ENCODE results near the gene NFX1.
A peak's percentile ranks its signal among the peaks of the same experiment; 100 is the strongest.
"Not testable (repeated sequence)": the region's sequence is repeated elsewhere in the genome, so short reads cannot be mapped to it uniquely, and the experiment has no call there.

NFX1 gene

GRCh38 chr9:33377089-33377715 is 86.9 kb downstream of the NFX1 start:
- H3K9me3 ChIP-seq (ENCODE audit: control insufficient read depth, insufficient read depth, low read depth, low read length): no peaks in the 10 kb centered on the region
- no peak overlapping the region for H3K9ac ChIP-seq (ENCODE audit: low read length)
- no peak overlapping the region for H3K27ac ChIP-seq (ENCODE audit: low read depth, low read length)
- H3K4me1 ChIP-seq (ENCODE audit: control insufficient read depth, insufficient read depth, low read length): peaks cover 25% of the 10 kb centered on the region
- no peaks in the 10 kb centered on the region for H3K27me3 ChIP-seq (ENCODE audit: control insufficient read depth, insufficient read depth, low read length)
- H3K36me3 ChIP-seq (ENCODE audit: control insufficient read depth, insufficient read depth, low read length): no peaks in the 10 kb centered on the region
- no peak overlapping the region for H3K4me3 ChIP-seq (ENCODE audit: low read depth, low read length)

GRCh38 chr9:33378121-33378795 is 87.9 kb downstream of the NFX1 start:
- Histone ChIP-seq H3K27me3 (ENCODE audit: control insufficient read depth, insufficient read depth, low read length) (no peaks in the 10 kb centered on the region), H3K27ac (ENCODE audit: low read depth, low read length) (no peak overlapping the region), H3K36me3 (ENCODE audit: control insufficient read depth, insufficient read depth, low read length) (no peaks in the 10 kb centered on the region), H3K4me3 (ENCODE audit: low read depth, low read length) (no peak overlapping the region), H3K4me1 (ENCODE audit: control insufficient read depth, insufficient read depth, low read length) (peaks cover 26% of the 10 kb centered on the region), H3K9me3 (ENCODE audit: control insufficient read depth, insufficient read depth, low read depth, low read length) (no peaks in the 10 kb centered on the region), H3K9ac (ENCODE audit: low read length) (no peak overlapping the region)

GRCh38 chr9:33379666-33380389 is 89.5 kb downstream of the NFX1 start:
- Histone ChIP-seq H3K9ac (ENCODE audit: low read length) (no peak overlapping the region), H3K4me1 (ENCODE audit: control insufficient read depth, insufficient read depth, low read length) (peaks cover 20% of the 10 kb centered on the region), H3K4me3 (ENCODE audit: low read depth, low read length) (no peak overlapping the region), H3K27me3 (ENCODE audit: control insufficient read depth, insufficient read depth, low read length) (no peaks in the 10 kb centered on the region), H3K9me3 (ENCODE audit: control insufficient read depth, insufficient read depth, low read depth, low read length) (no peaks in the 10 kb centered on the region), H3K27ac (ENCODE audit: low read depth, low read length) (no peak overlapping the region), H3K36me3 (ENCODE audit: control insufficient read depth, insufficient read depth, low read length) (no peaks in the 10 kb centered on the region)

- Histone ChIP-seq H3K9ac (ENCODE audit: low read length) (peak overlapping the region; percentile 11), H3K27ac (ENCODE audit: low read depth, low read length) (no peak overlapping the region), H3K27me3 (ENCODE audit: control insufficient read depth, insufficient read depth, low read length) (no peaks in the 10 kb centered on the region), H3K4me1 (ENCODE audit: control insufficient read depth, insufficient read depth, low read length) (peaks cover 17% of the 10 kb centered on the region), H3K36me3 (ENCODE audit: control insufficient read depth, insufficient read depth, low read length) (no peaks in the 10 kb centered on the region), H3K9me3 (ENCODE audit: control insufficient read depth, insufficient read depth, low read depth, low read length) (no peaks in the 10 kb centered on the region), H3K4me3 (ENCODE audit: low read depth, low read length) (no peak overlapping the region)
Measured at GRCh38 chr9:33380390-33381094, 90.2 kb downstream of the NFX1 start.

- Histone ChIP-seq H3K4me1 (ENCODE audit: control insufficient read depth, insufficient read depth, low read length) (peaks cover 11% of the 10 kb centered on the region), H3K27ac (ENCODE audit: low read depth, low read length) (no peak overlapping the region), H3K4me3 (ENCODE audit: low read depth, low read length) (peak overlapping the region; percentile 19; the same call in 1 of the 2 replicates), H3K9ac (ENCODE audit: low read length) (peak overlapping the region; percentile 11), H3K9me3 (ENCODE audit: control insufficient read depth, insufficient read depth, low read depth, low read length) (no peaks in the 10 kb centered on the region), H3K36me3 (ENCODE audit: control insufficient read depth, insufficient read depth, low read length) (no peaks in the 10 kb centered on the region), H3K27me3 (ENCODE audit: control insufficient read depth, insufficient read depth, low read length) (no peaks in the 10 kb centered on the region)
Measured at GRCh38 chr9:33381231-33381791, 91.0 kb downstream of the NFX1 start.

- H3K9ac ChIP-seq (ENCODE audit: low read length); H3K9me3 ChIP-seq (ENCODE audit: control insufficient read depth, insufficient read depth, low read depth, low read length); H3K27me3 ChIP-seq (ENCODE audit: control insufficient read depth, insufficient read depth, low read length); H3K36me3 ChIP-seq (ENCODE audit: control insufficient read depth, insufficient read depth, low read length); H3K4me3 ChIP-seq (ENCODE audit: low read depth, low read length); H3K27ac ChIP-seq (ENCODE audit: low read depth, low read length): not testable (repeated sequence)
- peaks cover 11% of the 10 kb centered on the region for H3K4me1 ChIP-seq (ENCODE audit: control insufficient read depth, insufficient read depth, low read length)
Measured at GRCh38 chr9:33382397-33382796, 92.1 kb downstream of the NFX1 start.

- H3K27me3 ChIP-seq (ENCODE audit: control insufficient read depth, insufficient read depth, low read length); H3K9ac ChIP-seq (ENCODE audit: low read length); H3K9me3 ChIP-seq (ENCODE audit: control insufficient read depth, insufficient read depth, low read depth, low read length); H3K36me3 ChIP-seq (ENCODE audit: control insufficient read depth, insufficient read depth, low read length); H3K4me3 ChIP-seq (ENCODE audit: low read depth, low read length); H3K27ac ChIP-seq (ENCODE audit: low read depth, low read length): not testable (repeated sequence)
- peaks cover 11% of the 10 kb centered on the region for H3K4me1 ChIP-seq (ENCODE audit: control insufficient read depth, insufficient read depth, low read length)
Measured at GRCh38 chr9:33383396-33383795, 93.1 kb downstream of the NFX1 start.

GRCh38 chr9:33385536-33385935 is 95.2 kb downstream of the NFX1 start:
- not testable (repeated sequence) for H3K36me3 ChIP-seq (ENCODE audit: control insufficient read depth, insufficient read depth, low read length); H3K4me3 ChIP-seq (ENCODE audit: low read depth, low read length); H3K9me3 ChIP-seq (ENCODE audit: control insufficient read depth, insufficient read depth, low read depth, low read length); H3K9ac ChIP-seq (ENCODE audit: low read length); H3K27ac ChIP-seq (ENCODE audit: low read depth, low read length); H3K27me3 ChIP-seq (ENCODE audit: control insufficient read depth, insufficient read depth, low read length)
- peaks cover 11% of the 10 kb centered on the region for H3K4me1 ChIP-seq (ENCODE audit: control insufficient read depth, insufficient read depth, low read length)

GRCh38 chr9:33385979-33386640 is 95.8 kb downstream of the NFX1 start:
- H3K9ac ChIP-seq (ENCODE audit: low read length); H3K27me3 ChIP-seq (ENCODE audit: control insufficient read depth, insufficient read depth, low read length): not testable (repeated sequence)

GRCh38 chr9:33386641-33386996 is 96.3 kb downstream of the NFX1 start:
- H3K4me1 ChIP-seq (ENCODE audit: control insufficient read depth, insufficient read depth, low read length); H3K4me3 ChIP-seq (ENCODE audit: low read depth, low read length); H3K36me3 ChIP-seq (ENCODE audit: control insufficient read depth, insufficient read depth, low read length); H3K27ac ChIP-seq (ENCODE audit: low read depth, low read length); H3K9me3 ChIP-seq (ENCODE audit: control insufficient read depth, insufficient read depth, low read depth, low read length); H3K27me3 ChIP-seq (ENCODE audit: control insufficient read depth, insufficient read depth, low read length); H3K9ac ChIP-seq (ENCODE audit: low read length): not testable (repeated sequence)

More at GRCh38 chr9:33385979-33386640, 95.8 kb downstream of the NFX1 start:
- not testable (repeated sequence) for H3K9me3 ChIP-seq (ENCODE audit: control insufficient read depth, insufficient read depth, low read depth, low read length); H3K4me3 ChIP-seq (ENCODE audit: low read depth, low read length); H3K36me3 ChIP-seq (ENCODE audit: control insufficient read depth, insufficient read depth, low read length); H3K27ac ChIP-seq (ENCODE audit: low read depth, low read length); H3K4me1 ChIP-seq (ENCODE audit: control insufficient read depth, insufficient read depth, low read length)
